Peyer's patch (tissue), 4 donors: Measurements from ENCODE around the gene SLC22A23.

Source experiments
- POLR2A ChIP-seq, 2 donors: fragments of 450-650 bp; IDR thresholded peaks; one replicate each; pipeline ENCODE4 v1.5.1; 2017; ENCODE audit warnings: antibody characterized with exemption in 2 of 2, mild to moderate bottlenecking in 2 of 2, moderate library complexity in 2 of 2
- TF ChIP-seq, protein P1 (sequence below), 6 experiments: fragments of 450-650 bp in 4 of 6; fragments of 200-600 bp in 2 of 6; sonication (generic) in 1 of 6; IDR thresholded peaks; one replicate each; pipeline ENCODE4 v1.5.1; 2017 to 2019; ENCODE audit warnings: antibody characterized with exemption in 6 of 6, mild to moderate bottlenecking in 3 of 6, moderate library complexity in 1 of 6

- TF ChIP-seq, protein P1, sequence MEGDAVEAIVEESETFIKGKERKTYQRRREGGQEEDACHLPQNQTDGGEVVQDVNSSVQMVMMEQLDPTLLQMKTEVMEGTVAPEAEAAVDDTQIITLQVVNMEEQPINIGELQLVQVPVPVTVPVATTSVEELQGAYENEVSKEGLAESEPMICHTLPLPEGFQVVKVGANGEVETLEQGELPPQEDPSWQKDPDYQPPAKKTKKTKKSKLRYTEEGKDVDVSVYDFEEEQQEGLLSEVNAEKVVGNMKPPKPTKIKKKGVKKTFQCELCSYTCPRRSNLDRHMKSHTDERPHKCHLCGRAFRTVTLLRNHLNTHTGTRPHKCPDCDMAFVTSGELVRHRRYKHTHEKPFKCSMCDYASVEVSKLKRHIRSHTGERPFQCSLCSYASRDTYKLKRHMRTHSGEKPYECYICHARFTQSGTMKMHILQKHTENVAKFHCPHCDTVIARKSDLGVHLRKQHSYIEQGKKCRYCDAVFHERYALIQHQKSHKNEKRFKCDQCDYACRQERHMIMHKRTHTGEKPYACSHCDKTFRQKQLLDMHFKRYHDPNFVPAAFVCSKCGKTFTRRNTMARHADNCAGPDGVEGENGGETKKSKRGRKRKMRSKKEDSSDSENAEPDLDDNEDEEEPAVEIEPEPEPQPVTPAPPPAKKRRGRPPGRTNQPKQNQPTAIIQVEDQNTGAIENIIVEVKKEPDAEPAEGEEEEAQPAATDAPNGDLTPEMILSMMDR (IDR thresholded peaks at IDR 0.05): no peak
- no peak for TF ChIP-seq POLR2A (IDR thresholded peaks at IDR 0.05)
Measured at GRCh38 chr6:3264356-3264755, 192.5 kb downstream of the SLC22A23 start.
